CD14-positive monocyte (primary cell): ENCODE results near the gene CTTN. TPM values are rescaled to one million over a fixed set of nuclear protein-coding genes. Genes with fewer than 3 reads are reported as not detected.

Experiments used
- DNase-seq, 3 donors: peaks; one replicate each; pipeline ENCODE4 v3.0.0-alpha.2; 2011 to 2022
- H2AFZ ChIP-seq: 2 replicates; pipeline ENCODE4 v1.6.0; 2012; ENCODE audit warnings: mild to moderate bottlenecking, low read depth, low read length, inconsistent platforms; ENCODE audit not compliant: insufficient read depth, poor library complexity, severe bottlenecking
- H3K27ac ChIP-seq, 2 donors: 1 replicate in 1 of 2; 2 replicates in 1 of 2; pipeline ENCODE4 v1.5.1; 2012 to 2013; ENCODE audit warnings: low read length in 2 of 2, control low read depth in 1 of 2, inconsistent platforms in 1 of 2, low read depth in 1 of 2, mild to moderate bottlenecking in 1 of 2
- H3K27me3 ChIP-seq, 2 donors: one replicate each; pipeline versions ENCODE4 v1.6.0 to v1.6.1; 2011 to 2013; ENCODE audit warnings: low read length in 2 of 2; ENCODE audit not compliant: control insufficient read depth in 2 of 2, insufficient read depth in 2 of 2
- H3K36me3 ChIP-seq, 2 donors: replicated peaks in 1 of 2; 1 replicate in 1 of 2; 2 replicates in 1 of 2; pipeline versions ENCODE4 v1.5.1 to v1.6.1; 2012 to 2013; ENCODE audit warnings: low read length in 2 of 2, control low read depth in 1 of 2, inconsistent platforms in 1 of 2, mild to moderate bottlenecking in 1 of 2; ENCODE audit not compliant: insufficient read depth in 2 of 2, control insufficient read depth in 1 of 2
- H3K4me1 ChIP-seq, 2 donors: 1 replicate in 1 of 2; 2 replicates in 1 of 2; pipeline versions ENCODE4 v1.5.1 to v1.6.1; 2012 to 2013; ENCODE audit warnings: low read length in 2 of 2, control low read depth in 1 of 2, inconsistent platforms in 1 of 2, mild to moderate bottlenecking in 1 of 2, moderate library complexity in 1 of 2; ENCODE audit not compliant: insufficient read depth in 2 of 2, control insufficient read depth in 1 of 2
- H3K4me2 ChIP-seq: replicated peaks from 2 replicates; pipeline ENCODE3; 2012; ENCODE audit warnings: low read length, moderate library complexity, mild to moderate bottlenecking; ENCODE audit not compliant: poor library complexity, severe bottlenecking; ENCODE audit errors: extremely low read depth
- H3K4me3 ChIP-seq, 3 experiments: fragments of 200-600 bp in 1 of 3; sonication (generic) in 1 of 3; replicated peaks in 1 of 3; 1 replicate in 2 of 3; 2 replicates in 1 of 3; pipeline ENCODE4 v1.5.1; 2011 to 2013; ENCODE audit warnings: low read length in 3 of 3, mild to moderate bottlenecking in 3 of 3, control low read depth in 2 of 3, low read depth in 2 of 3, inconsistent platforms in 1 of 3, moderate library complexity in 1 of 3
- H3K79me2 ChIP-seq: 2 replicates; pipeline ENCODE4 v1.6.0; 2012; ENCODE audit warnings: mild to moderate bottlenecking, control low read depth, inconsistent platforms, low read length, moderate library complexity; ENCODE audit not compliant: insufficient read depth
- H3K9ac ChIP-seq: 2 replicates; pipeline ENCODE4 v1.6.0; 2017; ENCODE audit warnings: low read length, mild to moderate bottlenecking; ENCODE audit not compliant: insufficient read depth, poor library complexity, severe bottlenecking
- H3K9me3 ChIP-seq, 2 donors: replicated peaks in 1 of 2; 1 replicate in 1 of 2; 2 replicates in 1 of 2; pipeline versions ENCODE4 v1.5.1 to v1.6.1; 2012 to 2013; ENCODE audit warnings: low read length in 2 of 2, control low read depth in 1 of 2; ENCODE audit not compliant: control insufficient read depth in 1 of 2, insufficient read depth in 1 of 2
- H4K20me1 ChIP-seq: 2 replicates; pipeline ENCODE4 v1.6.0; 2012; ENCODE audit warnings: mild to moderate bottlenecking, low read length, control low read depth, moderate library complexity; ENCODE audit not compliant: insufficient read depth
- H3K27ac Mint-ChIP-seq, 7 donors: one replicate each; pipeline ENCODE4 v1.8.0; 2020; ENCODE audit warnings: mild to moderate bottlenecking in 7 of 7, mixed read lengths in 7 of 7, moderate library complexity in 6 of 7, inconsistent platforms in 2 of 7
- H3K27me3 Mint-ChIP-seq, 3 donors: one replicate each; pipeline ENCODE4 v1.8.0; 2021 to 2022; ENCODE audit warnings: low read depth in 3 of 3, mild to moderate bottlenecking in 3 of 3, mixed read lengths in 3 of 3, moderate library complexity in 3 of 3, inconsistent platforms in 1 of 3
- H3K36me3 Mint-ChIP-seq, 2 donors: one replicate each; pipeline ENCODE4 v1.8.0; 2020; ENCODE audit warnings: mixed read lengths in 2 of 2, inconsistent platforms in 1 of 2, mild to moderate bottlenecking in 1 of 2
- H3K4me1 Mint-ChIP-seq: one replicate; pipeline ENCODE4 v1.8.0; 2020; ENCODE audit warnings: mild to moderate bottlenecking, mixed read lengths
- H3K4me3 Mint-ChIP-seq, 2 donors: one replicate each; pipeline ENCODE4 v1.8.0; 2020; ENCODE audit warnings: mild to moderate bottlenecking in 2 of 2, mixed read lengths in 2 of 2, moderate library complexity in 1 of 2
- H3K9me3 Mint-ChIP-seq, 7 donors: one replicate each; pipeline ENCODE4 v1.8.0; 2020 to 2022; ENCODE audit warnings: mixed read lengths in 7 of 7, mild to moderate bottlenecking in 6 of 7, moderate library complexity in 6 of 7, inconsistent platforms in 2 of 7
- WGBS: methylation state at CpG from one replicate; pipeline ENCODE4 v1.1.5; 2013; ENCODE audit warnings: missing lambda C conversion rate; ENCODE audit not compliant: insufficient coverage; 5-methylcytosine and 5-hydroxymethylcytosine counted together
- intact Hi-C, 2 donors: fragments of 100-400 bp; cut with micrococcal nuclease; formaldehyde crosslinking; loops; one replicate each; pipeline versions ENCODE4 v1.15.0 to v1.15.1; 2023
- polyA plus RNA-seq, 3 donors: library from polyadenylated mRNA; depleted of rRNA in 1 of 3; unstranded in 2 of 3; stranded (reverse) in 1 of 3; fragments of 300-500 nt in 2 of 3; fragments of >200 nt in 1 of 3; fragmentation: Illumina TruSeq in 2 of 3; gene quantifications; 1 replicate in 2 of 3; 2 replicates in 1 of 3; pipeline ENCODE4 v1.2.3, GENCODE V29; 2012 to 2021
- TF ChIP-seq, protein P1 (sequence below): fragments of 200-600 bp; IDR thresholded peaks from one replicate; pipeline ENCODE4 v1.8.0; 2022; ENCODE audit warnings: antibody characterized with exemption, mild to moderate bottlenecking

CTTN gene
- polyA plus RNA-seq, 3 donors = 0.05 to 0.11 TPM; not detected in 1

DNA sequence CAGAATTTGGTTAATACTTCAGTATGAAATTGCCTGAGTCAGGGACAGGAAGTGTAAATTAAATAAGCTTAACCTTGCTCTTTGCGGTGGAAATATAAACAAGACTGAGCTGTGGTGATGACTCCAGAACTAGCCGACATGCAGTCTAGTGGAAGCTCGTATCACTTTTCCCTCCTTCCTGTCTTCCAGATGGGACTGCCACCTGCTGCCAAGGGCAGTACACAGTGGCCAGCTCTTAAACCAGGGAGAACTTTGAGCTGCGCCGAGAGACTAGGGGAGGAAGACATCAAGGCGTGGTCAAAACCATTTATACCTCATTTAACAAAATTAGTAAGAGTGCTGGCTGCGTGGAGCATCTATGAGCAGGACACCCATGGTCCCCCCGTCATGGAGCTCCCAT lies 31.3 kb upstream of the CTTN start:
- Histone ChIP-seq H3K4me1 (no peaks in the 10 kb centered on the region), H3K4me3 (no peak overlapping the region), H3K9ac (no peak overlapping the region), H3K9me3 (no peaks in the 10 kb centered on the region), H3K79me2 (no peaks in the 10 kb centered on the region), H3K27ac (no peak overlapping the region), H3K4me2 (no peak overlapping the region), H3K36me3 (peaks cover 58 to 96% of the 10 kb centered on the region in 2 donors), H4K20me1 (peaks cover 68% of the 10 kb centered on the region), H2AFZ (no peak overlapping the region), H3K27me3 (no peaks in the 10 kb centered on the region)
- intact Hi-C loops = no loop called here
- Mint-ChIP-seq H3K4me3 (no peak overlapping the region), H3K4me1 (peaks cover 11% of the 10 kb centered on the region), H3K36me3 (peaks cover 66 to 81% of the 10 kb centered on the region in 2 donors), H3K27me3 (peaks cover 5 to 11% (median 9%) of the 10 kb centered on the region in 3 donors), H3K9me3 (peaks cover 0 to 6% (median 3%) of the 10 kb centered on the region in 7 donors), H3K27ac (no peak overlapping the region)
- TF ChIP-seq, protein P1, sequence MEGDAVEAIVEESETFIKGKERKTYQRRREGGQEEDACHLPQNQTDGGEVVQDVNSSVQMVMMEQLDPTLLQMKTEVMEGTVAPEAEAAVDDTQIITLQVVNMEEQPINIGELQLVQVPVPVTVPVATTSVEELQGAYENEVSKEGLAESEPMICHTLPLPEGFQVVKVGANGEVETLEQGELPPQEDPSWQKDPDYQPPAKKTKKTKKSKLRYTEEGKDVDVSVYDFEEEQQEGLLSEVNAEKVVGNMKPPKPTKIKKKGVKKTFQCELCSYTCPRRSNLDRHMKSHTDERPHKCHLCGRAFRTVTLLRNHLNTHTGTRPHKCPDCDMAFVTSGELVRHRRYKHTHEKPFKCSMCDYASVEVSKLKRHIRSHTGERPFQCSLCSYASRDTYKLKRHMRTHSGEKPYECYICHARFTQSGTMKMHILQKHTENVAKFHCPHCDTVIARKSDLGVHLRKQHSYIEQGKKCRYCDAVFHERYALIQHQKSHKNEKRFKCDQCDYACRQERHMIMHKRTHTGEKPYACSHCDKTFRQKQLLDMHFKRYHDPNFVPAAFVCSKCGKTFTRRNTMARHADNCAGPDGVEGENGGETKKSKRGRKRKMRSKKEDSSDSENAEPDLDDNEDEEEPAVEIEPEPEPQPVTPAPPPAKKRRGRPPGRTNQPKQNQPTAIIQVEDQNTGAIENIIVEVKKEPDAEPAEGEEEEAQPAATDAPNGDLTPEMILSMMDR = no peak
- DNase-seq = no peak
- WGBS = 77% methylated on average over 3 of the region's 8 CpGs

DNA sequence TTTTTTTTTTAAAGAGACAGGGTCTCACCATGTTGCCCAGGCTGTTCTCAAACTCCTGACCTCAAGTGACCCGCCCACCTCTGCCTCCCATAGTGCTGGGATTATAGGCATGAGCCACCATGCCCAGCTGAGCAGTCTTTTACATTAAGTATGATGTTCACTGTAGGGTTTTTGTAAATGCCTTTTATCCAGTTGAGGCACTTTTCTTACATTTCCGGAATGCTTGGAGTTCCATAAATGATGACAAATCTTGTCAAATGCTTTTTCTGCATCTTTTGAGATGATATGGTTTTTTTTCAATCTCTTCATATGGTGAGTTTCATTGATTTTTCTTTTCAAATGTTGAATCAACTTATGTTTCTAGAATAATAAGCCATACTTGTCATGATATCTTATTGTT lies 29.4 kb upstream of the CTTN start:
- no peaks in the 10 kb centered on the region for H3K27me3 ChIP-seq
- TF ChIP-seq, protein P1 = no peak
- no peaks in the 10 kb centered on the region for H3K4me1 ChIP-seq
- H3K79me2 ChIP-seq = no peaks in the 10 kb centered on the region
- no peaks in the 10 kb centered on the region for H3K9me3 ChIP-seq
- no peak for DNase-seq
- intact Hi-C loops = no loop called here
- Mint-ChIP-seq H3K4me3 (no peak overlapping the region), H3K4me1 (peaks cover 11% of the 10 kb centered on the region), H3K9me3 (peaks cover 0 to 6% (median 3%) of the 10 kb centered on the region in 7 donors), H3K27me3 (peaks cover 5 to 11% (median 9%) of the 10 kb centered on the region in 3 donors), H3K27ac (no peak overlapping the region), H3K36me3 (peaks cover 67 to 82% of the 10 kb centered on the region in 2 donors)
- no peak overlapping the region for H3K4me2 ChIP-seq
- H3K4me3 ChIP-seq = no peak overlapping the region
- H3K9ac ChIP-seq = no peak overlapping the region
- WGBS = no CpG with 5 or more reads among the region's 2 CpGs
- H3K27ac ChIP-seq = no peak overlapping the region
- H2AFZ ChIP-seq = no peak overlapping the region
- peaks cover 60 to 96% of the 10 kb centered on the region in 2 donors for H3K36me3 ChIP-seq
- H4K20me1 ChIP-seq = peaks cover 72% of the 10 kb centered on the region
